Liver (tissue), 9 donors: Measurements from ENCODE around the gene BDH2. TPM values are rescaled to one million over a fixed set of nuclear protein-coding genes. Genes with fewer than 3 reads are reported as not detected.

Experiments
- DNase-seq: peaks from one replicate; pipeline ENCODE4 v3.0.0-alpha.2; 2017; ENCODE audit warnings: low spot score
- H3K27ac ChIP-seq, 2 donors: one replicate each; pipeline ENCODE4 v1.7.0; 2013; ENCODE audit warnings: inconsistent platforms in 2 of 2, low read length in 2 of 2, control low read depth in 1 of 2, low read depth in 1 of 2, mild to moderate bottlenecking in 1 of 2
- H3K27me3 ChIP-seq, 4 donors: one replicate each; pipeline versions ENCODE4 v1.6.1 to v1.7.0; 2013; ENCODE audit warnings: low read length in 3 of 4, inconsistent platforms in 1 of 4, mild to moderate bottlenecking in 1 of 4, moderate library complexity in 1 of 4; ENCODE audit not compliant: control insufficient read depth in 4 of 4, insufficient read depth in 4 of 4
- H3K36me3 ChIP-seq, 4 donors: one replicate each; pipeline versions ENCODE4 v1.6.1 to v1.7.0; 2013; ENCODE audit warnings: low read length in 3 of 4, mild to moderate bottlenecking in 3 of 4, low read depth in 1 of 4, moderate library complexity in 1 of 4; ENCODE audit not compliant: control insufficient read depth in 4 of 4, insufficient read depth in 3 of 4
- H3K4me1 ChIP-seq, 4 donors: one replicate each; pipeline versions ENCODE4 v1.6.1 to v1.7.0; 2013; ENCODE audit warnings: low read length in 3 of 4, mild to moderate bottlenecking in 3 of 4, moderate library complexity in 1 of 4; ENCODE audit not compliant: control insufficient read depth in 4 of 4, insufficient read depth in 4 of 4
- H3K4me3 ChIP-seq, 3 donors: one replicate each; pipeline versions ENCODE4 v1.6.1 to v1.7.0; 2013; ENCODE audit warnings: low read length in 3 of 3, control low read depth in 1 of 3, low read depth in 1 of 3, mild to moderate bottlenecking in 1 of 3
- H3K9ac ChIP-seq, 2 donors: one replicate each; pipeline ENCODE4 v1.7.0; 2013; ENCODE audit warnings: low read length in 2 of 2, mild to moderate bottlenecking in 2 of 2, moderate library complexity in 2 of 2, control low read depth in 1 of 2, low read depth in 1 of 2
- H3K9me3 ChIP-seq, 4 donors: one replicate each; pipeline versions ENCODE4 v1.6.1 to v1.7.0; 2013; ENCODE audit warnings: low read length in 3 of 4; ENCODE audit not compliant: control insufficient read depth in 4 of 4
- CTCF ChIP-seq: fragments of 150-350 bp; IDR thresholded peaks from 2 replicates; pipeline ENCODE4 v1.5.1; 2017; ENCODE audit warnings: improper control_type of control experiment, low read depth, low read length; ENCODE audit not compliant: missing input control
- EGR1 ChIP-seq, 2 donors: IDR thresholded peaks; 2 replicates each; pipeline ENCODE4 v1.6.1; 2016 to 2018; ENCODE audit warnings: antibody characterized with exemption in 2 of 2, low read depth in 2 of 2
- FOXA1 ChIP-seq: IDR thresholded peaks from 2 replicates; pipeline ENCODE4 v1.6.1; 2016; ENCODE audit warnings: antibody characterized with exemption
- FOXA2 ChIP-seq: IDR thresholded peaks from 2 replicates; pipeline ENCODE4 v1.6.1; 2016; ENCODE audit warnings: antibody characterized with exemption
- GABPA ChIP-seq, 2 donors: IDR thresholded peaks in 1 of 2; conservative IDR thresholded peaks in 1 of 2; 2 replicates each; pipeline ENCODE4 v1.6.1; 2016; ENCODE audit warnings: antibody characterized with exemption in 2 of 2, mild to moderate bottlenecking in 1 of 2, moderate library complexity in 1 of 2
- HNF4G ChIP-seq: IDR thresholded peaks from 2 replicates; pipeline ENCODE4 v1.6.1; 2016; ENCODE audit warnings: antibody characterized with exemption
- JUND ChIP-seq, 2 donors: IDR thresholded peaks; 2 replicates each; pipeline ENCODE4 v1.6.1; 2016; ENCODE audit warnings: antibody characterized with exemption in 2 of 2
- NR2F2 ChIP-seq: IDR thresholded peaks from 2 replicates; pipeline ENCODE4 v1.6.1; 2016; ENCODE audit warnings: antibody characterized with exemption
- RAD21 ChIP-seq, 2 donors: IDR thresholded peaks; 2 replicates each; pipeline ENCODE4 v1.6.1; 2016; ENCODE audit warnings: antibody characterized with exemption in 2 of 2, mild to moderate bottlenecking in 2 of 2
- RXRA ChIP-seq, 2 donors: IDR thresholded peaks; 2 replicates each; pipeline ENCODE4 v1.6.1; 2017 to 2018; ENCODE audit warnings: antibody characterized with exemption in 2 of 2, mild to moderate bottlenecking in 1 of 2
- SP1 ChIP-seq: IDR thresholded peaks from 2 replicates; pipeline ENCODE4 v1.6.1; 2018; ENCODE audit warnings: antibody characterized with exemption, mild to moderate bottlenecking
- TAF1 ChIP-seq: conservative IDR thresholded peaks from 2 replicates; pipeline ENCODE4 v1.6.1; 2016; ENCODE audit warnings: antibody characterized with exemption, mild to moderate bottlenecking
- YY1 ChIP-seq: IDR thresholded peaks from 2 replicates; pipeline ENCODE4 v1.6.1; 2016; ENCODE audit warnings: antibody characterized with exemption, mild to moderate bottlenecking
- WGBS: extraction: QIAGEN DNeasy Blood & Tissue Kit; methylation state at CpG from one replicate; pipeline ENCODE4 v1.1.7; 2013; 5-methylcytosine and 5-hydroxymethylcytosine counted together
- polyA plus RNA-seq, 2 donors: library from polyadenylated mRNA; stranded (reverse) in 1 of 2; unstranded in 1 of 2; fragments of 200-250 nt in 1 of 2; fragments of >200 nt in 1 of 2; fragmentation: Nextera tagmentation in 1 of 2; extraction: Ambion mirVana in 1 of 2; gene quantifications; one replicate each; pipeline versions ENCODE4 v1.2.1 to v1.2.3, GENCODE V29; 2013 to 2015
- total RNA-seq, 2 donors: library from RNA; depleted of rRNA; stranded (reverse); fragments of >200 nt; gene quantifications; one replicate each; pipeline ENCODE4 v1.2.3, GENCODE V29; 2014
- TF ChIP-seq, protein P1 (sequence below): IDR thresholded peaks from 2 replicates; pipeline ENCODE4 v1.6.1; 2016; ENCODE audit warnings: antibody characterized with exemption
- TF ChIP-seq, protein P2 (sequence below): IDR thresholded peaks from 2 replicates; pipeline ENCODE4 v1.6.1; 2016; ENCODE audit warnings: antibody characterized with exemption
- TF ChIP-seq, protein P3 (sequence below): IDR thresholded peaks from 2 replicates; pipeline ENCODE4 v1.6.1; 2016; ENCODE audit warnings: antibody characterized with exemption
- donor health status: healthy.
- donor health status: healthy.
- donor health status: healthy.
- donor health status: healthy.
- donor health status: healthy.

Gene BDH2
- total and polyA plus RNA-seq, 4 donors = 16.6 to 88.5 (median 35.5) TPM

DNA sequence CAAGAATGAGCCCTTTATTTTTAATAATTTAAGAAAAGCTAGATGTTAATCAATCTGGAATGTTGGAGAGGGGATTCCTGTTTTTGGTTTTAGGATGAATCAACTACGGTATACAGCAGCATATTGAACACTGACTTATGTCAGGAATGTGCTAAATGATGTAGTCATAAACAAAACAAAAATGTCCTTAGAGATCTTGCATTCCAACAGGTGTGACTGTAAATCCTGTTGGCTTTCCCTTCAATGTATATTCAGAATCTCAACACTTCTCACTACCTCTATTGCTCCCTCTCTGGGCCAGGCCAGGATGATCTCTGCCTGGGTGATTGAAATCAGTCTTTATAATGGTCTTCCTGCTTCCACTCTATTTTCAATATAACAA is 37.8 kb upstream of the BDH2 start:
- H3K9ac ChIP-seq = no peak overlapping the region
- no peaks in the 10 kb centered on the region for H3K36me3 ChIP-seq
- H3K4me1 ChIP-seq = no peaks in the 10 kb centered on the region
- H3K4me3 ChIP-seq = no peak overlapping the region
- no peak overlapping the region for H3K27ac ChIP-seq
- TF ChIP-seq HNF4G = no peak
- no peak for TF ChIP-seq GABPA (IDR thresholded peaks at IDR 0.05 in 1 of 2, conservative IDR thresholded peaks at IDR 0.05 in 1 of 2)
- TF ChIP-seq, protein P1, sequence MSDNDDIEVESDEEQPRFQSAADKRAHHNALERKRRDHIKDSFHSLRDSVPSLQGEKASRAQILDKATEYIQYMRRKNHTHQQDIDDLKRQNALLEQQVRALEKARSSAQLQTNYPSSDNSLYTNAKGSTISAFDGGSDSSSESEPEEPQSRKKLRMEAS = no peak
- no peak for TF ChIP-seq FOXA1
- TF ChIP-seq RXRA (IDR thresholded peaks at IDR 0.05) = no peak
- TF ChIP-seq TAF1 = no peak
- TF ChIP-seq RAD21 (IDR thresholded peaks at IDR 0.05) = no peak
- TF ChIP-seq, protein P2, sequence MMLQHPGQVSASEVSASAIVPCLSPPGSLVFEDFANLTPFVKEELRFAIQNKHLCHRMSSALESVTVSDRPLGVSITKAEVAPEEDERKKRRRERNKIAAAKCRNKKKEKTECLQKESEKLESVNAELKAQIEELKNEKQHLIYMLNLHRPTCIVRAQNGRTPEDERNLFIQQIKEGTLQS = no peak
- TF ChIP-seq, protein P3, sequence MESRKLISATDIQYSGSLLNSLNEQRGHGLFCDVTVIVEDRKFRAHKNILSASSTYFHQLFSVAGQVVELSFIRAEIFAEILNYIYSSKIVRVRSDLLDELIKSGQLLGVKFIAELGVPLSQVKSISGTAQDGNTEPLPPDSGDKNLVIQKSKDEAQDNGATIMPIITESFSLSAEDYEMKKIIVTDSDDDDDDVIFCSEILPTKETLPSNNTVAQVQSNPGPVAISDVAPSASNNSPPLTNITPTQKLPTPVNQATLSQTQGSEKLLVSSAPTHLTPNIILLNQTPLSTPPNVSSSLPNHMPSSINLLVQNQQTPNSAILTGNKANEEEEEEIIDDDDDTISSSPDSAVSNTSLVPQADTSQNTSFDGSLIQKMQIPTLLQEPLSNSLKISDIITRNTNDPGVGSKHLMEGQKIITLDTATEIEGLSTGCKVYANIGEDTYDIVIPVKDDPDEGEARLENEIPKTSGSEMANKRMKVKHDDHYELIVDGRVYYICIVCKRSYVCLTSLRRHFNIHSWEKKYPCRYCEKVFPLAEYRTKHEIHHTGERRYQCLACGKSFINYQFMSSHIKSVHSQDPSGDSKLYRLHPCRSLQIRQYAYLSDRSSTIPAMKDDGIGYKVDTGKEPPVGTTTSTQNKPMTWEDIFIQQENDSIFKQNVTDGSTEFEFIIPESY = no peak
- no peak for TF ChIP-seq YY1
- TF ChIP-seq FOXA2 = no peak
- TF ChIP-seq NR2F2 = no peak
- TF ChIP-seq JUND (IDR thresholded peaks at IDR 0.05) = no peak
- no peak for TF ChIP-seq CTCF
- no peak for TF ChIP-seq EGR1 (IDR thresholded peaks at IDR 0.05; ENCODE audit: low read depth in 2 of 2)
- no peak for TF ChIP-seq SP1
- H3K27me3 ChIP-seq = no peaks in the 10 kb centered on the region
- H3K9me3 ChIP-seq = no peaks in the 10 kb centered on the region
- 98% methylated on average over 1 of the region's 1 CpG for WGBS
- no peak for DNase-seq

- no peak for DNase-seq
- no peak overlapping the region for H3K4me3 ChIP-seq
- TF ChIP-seq, protein P3 = no peak
- TF ChIP-seq GABPA (IDR thresholded peaks at IDR 0.05 in 1 of 2, conservative IDR thresholded peaks at IDR 0.05 in 1 of 2) = no peak
- TF ChIP-seq RXRA (IDR thresholded peaks at IDR 0.05) = no peak
- no peak for TF ChIP-seq FOXA1
- TF ChIP-seq TAF1 = no peak
- no peak for TF ChIP-seq NR2F2
- TF ChIP-seq HNF4G = no peak
- TF ChIP-seq JUND (IDR thresholded peaks at IDR 0.05) = no peak
- no peak overlapping the region for H3K9ac ChIP-seq
- no peaks in the 10 kb centered on the region for H3K4me1 ChIP-seq
- WGBS = 93% methylated on average over 1 of the region's 1 CpG
- H3K27ac ChIP-seq = no peak overlapping the region
- H3K36me3 ChIP-seq = no peaks in the 10 kb centered on the region
- no peaks in the 10 kb centered on the region for H3K9me3 ChIP-seq
- H3K27me3 ChIP-seq = no peaks in the 10 kb centered on the region
Measured at GRCh38 chr4:103136671-103137445, 37.2 kb upstream of the BDH2 start.
